HG03139 (cell line): Measurements from ENCODE around the gene PRDM13.
A peak's percentile ranks its signal among the peaks of the same experiment; 100 is the strongest.

Source experiments
- ATAC-seq: cut with Tn5 transposase; IDR thresholded peaks from one replicate; pipeline ENCODE4 v1.9.1; 2021; ENCODE audit not compliant: unreplicated experiment

PRDM13 gene

DNA sequence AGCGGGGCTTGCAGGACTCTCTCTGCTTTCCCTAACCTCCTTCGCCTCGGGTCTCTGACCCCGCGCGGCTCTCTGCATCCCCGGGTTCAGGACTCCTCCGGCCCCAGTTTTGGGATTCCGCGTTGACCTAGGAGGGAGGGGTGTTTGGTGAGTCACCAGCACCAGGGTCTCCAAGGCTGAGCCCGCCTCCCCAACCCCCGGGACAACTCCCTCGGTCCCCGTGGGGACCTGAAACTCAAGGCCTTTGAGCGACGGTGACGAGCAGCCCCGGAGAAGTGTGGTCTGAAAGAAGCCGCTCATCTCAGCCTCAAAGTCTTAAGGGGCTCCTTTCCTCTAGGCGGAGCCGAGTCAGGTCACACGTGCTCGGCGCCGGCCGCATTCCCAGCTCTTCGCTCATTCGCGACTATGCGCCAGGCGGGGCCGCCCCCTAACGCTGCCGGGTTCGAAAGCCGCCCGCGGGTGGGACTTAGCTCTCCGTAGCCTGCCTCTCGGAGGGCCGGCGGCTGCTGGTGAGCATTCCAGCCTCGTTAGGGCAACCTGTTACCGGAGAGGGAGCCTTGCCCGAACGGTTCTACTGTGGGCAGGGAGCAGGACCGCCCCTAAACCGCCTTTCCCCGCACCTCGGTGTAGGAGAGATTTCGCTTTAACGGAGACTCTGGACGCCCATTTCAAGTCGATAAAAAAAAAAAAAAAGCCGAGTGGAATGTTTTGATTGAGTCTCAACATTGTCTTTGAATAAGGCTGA, 3.0 kb upstream of the PRDM13 start:
- peak; percentile 37 for ATAC-seq

DNA sequence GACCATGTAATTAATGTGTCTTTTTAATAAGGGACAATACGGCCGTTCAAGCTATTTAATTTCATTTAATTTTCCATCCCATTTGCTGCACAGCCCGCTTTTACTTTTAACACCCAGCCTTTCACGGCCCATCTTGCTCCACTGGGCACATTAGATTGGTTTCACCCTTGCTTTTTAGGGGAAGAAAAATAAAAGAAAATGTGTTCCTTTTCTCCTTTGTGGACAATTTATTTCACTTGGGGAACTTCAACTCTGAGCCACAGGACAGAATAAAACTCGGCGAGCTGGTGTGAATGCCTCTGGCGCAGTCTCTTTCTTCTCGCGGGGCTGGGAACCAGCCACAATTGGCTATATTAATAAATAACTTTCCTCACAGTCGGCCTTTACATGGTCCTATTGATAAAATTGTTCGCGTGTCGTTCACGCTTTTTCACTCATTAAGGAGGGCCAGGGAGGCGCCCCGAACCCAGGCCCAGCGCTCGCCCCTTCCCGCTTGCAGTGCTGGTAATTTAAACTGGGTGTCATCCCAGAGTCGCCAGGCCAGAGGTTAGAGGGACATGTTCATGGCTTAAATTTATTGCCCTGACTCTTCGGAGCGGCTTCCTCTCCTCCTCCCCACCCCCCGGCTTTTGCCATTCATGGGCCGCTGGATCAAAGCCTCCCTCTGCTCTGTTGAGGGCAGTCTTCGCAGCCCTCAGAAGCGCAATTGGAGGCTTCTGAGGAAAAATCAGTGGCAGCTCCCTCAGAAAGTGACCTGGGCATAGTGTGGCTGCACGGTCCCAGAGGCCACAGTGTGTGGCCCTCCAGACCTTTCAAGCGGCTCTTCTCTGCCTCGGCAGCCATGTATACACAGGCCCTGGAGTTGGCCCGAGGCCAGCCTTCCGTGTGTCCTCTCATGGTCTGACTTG, 2.2 kb upstream of the PRDM13 start:
- ATAC-seq = no peak

DNA sequence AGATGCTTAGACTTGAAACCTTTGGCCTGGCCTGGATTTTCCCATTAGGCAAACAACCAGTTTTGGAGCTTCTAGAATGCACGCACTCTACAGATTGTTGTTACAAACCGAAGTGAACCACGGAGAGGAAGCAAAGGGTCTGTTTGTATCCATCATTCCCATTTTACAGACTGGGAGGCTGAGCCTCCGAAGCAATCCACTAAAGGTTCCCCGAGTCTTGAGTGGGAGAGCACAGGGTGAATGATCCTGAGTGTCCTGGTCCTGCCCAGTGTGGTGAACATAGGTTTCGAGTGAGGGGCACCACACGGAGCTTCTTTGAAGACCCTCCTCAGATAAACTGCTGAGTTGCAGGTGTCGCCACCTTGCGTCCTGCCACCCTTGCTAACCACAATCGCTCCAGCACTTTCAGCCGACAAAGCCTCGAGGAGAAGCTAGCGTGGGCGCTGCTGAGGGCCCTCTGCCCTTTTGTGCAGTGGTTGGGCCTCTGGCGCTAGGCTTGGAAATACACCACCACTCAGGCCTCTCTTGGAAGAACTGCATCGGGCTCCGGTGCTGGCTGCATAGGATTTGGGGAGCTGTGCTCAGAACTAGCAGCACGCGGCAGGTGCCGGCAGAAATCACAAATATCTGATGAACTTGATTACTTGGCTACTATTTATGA, 1.4 kb upstream of the PRDM13 start:
- ATAC-seq = no peak

DNA sequence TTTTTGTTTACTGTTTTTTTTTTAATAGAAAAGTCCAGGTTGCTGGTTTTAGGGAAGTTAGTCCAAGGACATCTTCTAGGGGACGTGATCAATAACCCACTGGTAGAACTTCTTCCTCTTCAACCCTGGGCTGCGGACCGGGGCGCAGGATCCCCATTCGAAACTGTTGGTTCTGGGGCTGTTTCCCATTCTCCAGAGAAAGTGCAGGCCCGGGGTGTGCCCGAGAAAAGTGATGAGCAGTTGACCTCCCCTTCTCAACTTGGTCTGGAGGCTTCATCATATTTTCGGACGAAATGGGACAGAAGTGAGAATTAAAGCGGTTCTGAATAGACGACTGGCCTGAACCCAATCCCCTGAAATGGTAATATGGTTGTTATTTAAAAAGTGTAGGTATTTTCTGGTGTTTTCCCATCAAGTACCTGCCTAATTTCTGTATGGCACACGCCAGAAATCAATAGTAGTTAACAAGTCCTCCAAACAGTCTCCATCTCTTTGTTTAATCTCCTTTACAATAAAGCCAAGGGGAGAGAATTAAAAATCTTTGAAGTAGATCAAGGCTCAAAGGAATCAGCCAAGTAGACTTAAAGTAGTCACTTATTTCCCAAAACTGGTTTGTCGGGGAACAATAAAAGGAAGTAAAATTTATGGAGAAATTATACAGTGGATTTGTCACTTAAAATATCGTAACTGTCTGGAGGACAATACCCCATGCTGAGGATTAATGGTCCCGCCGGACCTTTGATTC, 550 bp upstream of the PRDM13 start:
- no peak for ATAC-seq

DNA sequence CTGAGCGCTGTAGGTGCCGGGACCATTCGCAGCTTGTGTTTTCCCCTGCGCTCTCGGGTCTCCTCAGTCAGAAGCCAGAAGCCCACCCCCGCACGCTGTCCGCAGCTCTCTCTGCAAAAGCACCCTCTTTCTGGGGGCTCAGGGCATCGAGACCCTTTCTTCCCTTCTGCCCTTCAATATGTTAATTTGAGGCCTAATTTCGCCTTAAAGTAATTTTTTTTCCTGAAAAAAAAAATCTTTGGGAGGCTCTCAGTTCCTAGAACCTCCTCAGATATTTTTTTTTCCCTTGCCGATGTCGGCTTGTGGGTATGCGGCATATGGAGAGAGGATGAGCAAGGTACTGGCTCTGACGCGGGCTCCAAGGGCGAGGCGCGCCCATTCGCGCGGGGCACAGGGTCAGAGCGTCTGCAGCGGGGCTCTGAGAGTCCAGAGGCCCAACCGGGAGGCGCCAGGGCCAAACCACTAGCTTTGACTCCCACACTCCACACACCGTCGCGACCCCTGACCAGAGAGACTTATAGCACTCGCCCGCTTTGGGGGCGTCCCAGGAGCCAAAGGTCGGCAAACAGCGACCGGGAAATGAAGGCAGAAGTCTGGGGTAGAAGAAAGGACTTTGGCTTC, 893 bp downstream of the PRDM13 start:
- ATAC-seq = no peak

DNA sequence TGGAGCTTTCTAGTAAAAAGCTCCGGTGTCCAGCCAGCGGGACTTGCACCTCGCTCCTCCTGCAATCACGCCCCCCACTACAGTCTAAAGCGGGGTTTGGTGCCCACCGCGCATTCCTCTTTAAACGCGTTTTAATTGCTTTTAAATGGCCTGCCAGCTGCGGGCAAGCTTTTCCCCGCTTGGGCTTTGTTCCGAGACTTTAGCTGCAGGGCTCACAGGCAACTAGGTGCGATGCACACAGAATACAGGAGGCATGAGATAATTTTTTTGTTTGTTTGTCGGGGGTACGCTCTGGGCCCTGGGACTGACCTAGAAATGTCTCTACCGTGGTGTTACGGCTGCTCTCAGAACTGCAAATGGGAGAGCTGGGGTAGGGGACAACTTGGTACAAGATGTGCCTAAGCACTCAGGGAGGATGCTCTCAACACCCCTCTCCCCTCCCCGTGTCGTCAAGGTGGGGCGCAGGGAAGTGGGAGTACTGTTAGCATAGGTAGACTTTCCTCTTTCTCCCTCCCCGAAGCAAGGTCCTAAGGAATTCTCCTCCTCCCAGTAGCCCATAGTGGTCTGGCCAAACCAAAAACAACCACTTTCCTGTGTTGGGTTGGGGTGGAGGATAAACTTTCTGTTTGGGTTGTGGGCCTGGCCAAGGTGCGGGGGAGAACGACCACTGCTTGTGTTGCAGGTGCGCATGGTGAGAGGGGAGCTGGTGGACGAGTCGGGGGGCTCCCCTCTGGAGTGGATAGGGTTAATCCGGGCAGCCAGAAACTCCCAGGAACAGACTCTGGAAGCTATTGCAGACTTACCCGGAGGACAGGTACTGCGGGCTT, 1.6 kb downstream of the PRDM13 start:
- ATAC-seq = no peak

DNA sequence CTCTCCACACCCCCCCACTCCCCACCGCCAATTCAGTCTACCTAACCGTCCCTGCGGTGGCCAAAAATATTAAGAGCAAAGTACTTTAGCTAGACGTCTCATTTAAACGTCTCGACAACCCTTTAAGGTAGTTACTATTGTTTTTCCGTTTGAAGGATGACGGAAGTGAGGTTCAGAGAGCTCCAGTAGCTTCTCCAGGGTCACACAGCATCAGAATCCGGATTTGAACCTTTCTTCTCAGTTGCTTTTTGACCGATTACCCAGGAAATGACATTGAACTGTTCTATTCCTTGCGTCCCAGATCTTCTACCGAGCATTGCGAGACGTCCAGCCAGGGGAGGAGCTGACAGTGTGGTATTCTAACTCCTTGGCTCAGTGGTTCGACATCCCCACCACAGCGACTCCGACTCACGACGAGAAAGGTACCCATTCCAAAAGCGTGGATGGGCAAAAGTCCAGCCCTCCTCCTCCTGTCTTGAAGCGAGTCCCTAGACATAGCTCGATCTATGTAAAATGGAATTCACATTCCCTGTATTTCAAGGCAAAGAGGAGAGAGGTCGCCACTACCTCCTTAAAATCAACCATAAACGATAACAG, 2.4 kb downstream of the PRDM13 start:
- ATAC-seq = no peak

DNA sequence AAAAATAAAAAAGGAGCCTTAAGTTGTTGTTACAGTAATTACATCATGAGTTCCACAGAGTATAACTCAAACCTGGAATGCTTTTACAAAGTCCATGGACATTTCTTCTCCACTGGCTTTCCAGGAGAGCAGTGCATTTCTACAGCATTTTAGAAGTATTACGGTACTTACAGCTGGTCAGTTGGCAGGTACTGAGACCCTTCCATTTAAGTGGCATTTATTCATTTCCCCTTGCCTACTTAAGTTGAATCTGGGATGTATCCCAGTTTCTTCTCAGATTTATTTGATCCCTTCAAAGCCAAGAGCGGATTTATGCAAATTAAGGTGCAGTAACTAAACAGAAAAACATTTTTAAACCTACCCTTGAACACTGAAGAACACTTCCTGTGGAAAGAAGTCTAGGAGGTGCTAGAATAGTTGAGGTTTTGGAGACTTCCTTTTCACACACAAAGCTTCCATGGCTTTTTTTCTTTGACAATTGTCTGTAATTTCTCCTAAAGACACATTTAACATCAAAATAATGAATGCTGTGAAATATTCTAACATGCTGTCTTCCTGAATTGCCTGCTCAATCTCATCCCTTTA, 3.4 kb downstream of the PRDM13 start:
- ATAC-seq = no peak

DNA sequence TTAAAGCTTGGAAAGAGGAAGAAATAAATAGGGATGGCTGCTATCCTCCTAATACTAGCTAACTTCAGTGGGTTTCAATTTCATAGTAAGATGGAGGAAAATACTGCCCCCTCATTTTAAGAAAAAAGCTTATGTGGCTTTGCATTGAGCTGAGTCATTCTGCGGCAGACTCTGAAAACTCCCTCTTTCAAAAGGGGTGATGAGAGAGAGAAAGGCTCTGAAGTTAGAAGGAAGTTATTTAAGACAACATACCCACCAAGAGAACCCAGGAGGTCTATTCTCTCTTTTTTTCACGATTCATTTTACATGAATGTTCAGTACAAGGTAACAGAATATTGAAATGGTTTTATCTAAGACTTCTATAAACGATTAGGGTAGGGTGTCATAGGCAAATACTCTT, 4.5 kb downstream of the PRDM13 start:
- ATAC-seq = no peak

DNA sequence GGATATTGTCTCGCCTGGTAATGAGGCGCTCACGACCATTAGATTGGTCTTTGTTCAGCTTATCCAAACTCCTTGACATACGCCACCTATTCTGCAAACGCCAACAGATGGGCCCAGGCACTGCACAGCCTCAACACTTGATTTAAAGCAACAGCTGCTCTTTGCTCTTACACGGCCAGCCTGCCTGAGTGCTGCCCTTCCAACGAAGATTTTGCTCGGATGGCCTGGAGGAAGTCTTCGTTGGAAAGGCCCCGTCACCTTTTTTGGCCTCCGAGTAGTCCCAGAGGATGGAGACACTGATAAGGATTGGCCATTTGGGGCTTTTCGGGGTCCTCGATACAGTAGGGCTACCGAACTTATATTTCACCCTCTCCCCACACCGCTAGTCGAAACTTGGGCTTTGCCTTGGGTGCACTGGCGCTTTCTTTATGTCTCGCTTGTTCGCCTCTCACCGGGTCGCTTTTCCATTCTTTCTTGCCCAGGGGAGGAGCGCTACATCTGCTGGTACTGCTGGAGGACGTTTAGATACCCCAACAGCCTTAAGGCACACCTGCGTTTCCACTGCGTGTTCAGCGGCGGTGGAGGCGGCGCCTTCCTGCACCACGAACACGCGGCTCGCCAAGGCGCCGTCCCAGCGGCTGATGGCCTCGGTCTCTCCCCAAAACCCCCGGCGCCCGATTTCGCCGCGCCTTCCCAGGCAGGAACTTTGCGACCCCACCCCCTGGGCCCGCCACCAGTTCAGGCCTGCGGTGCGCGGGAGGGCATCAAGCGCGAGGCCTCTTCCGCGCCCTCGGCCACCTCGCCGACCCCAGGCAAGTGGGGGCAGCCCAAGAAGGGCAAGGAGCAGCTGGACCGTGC, 6.1 kb downstream of the PRDM13 start:
- ATAC-seq = peak; percentile 6

DNA sequence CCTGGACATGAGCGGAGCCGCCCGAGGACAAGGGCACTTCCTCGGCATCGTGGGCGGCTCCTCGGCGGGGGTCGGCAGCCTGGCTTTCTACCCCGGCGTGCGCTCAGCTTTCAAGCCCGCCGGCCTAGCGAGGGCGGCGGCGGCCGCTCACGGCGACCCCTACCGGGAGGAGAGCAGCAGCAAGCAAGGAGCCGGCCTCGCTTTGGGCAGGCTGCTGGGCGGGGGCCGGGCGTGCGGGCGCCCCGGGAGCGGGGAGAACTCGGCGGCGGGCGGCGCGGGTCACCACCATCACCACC, 6.7 kb downstream of the PRDM13 start:
- ATAC-seq = peak; percentile 63

DNA sequence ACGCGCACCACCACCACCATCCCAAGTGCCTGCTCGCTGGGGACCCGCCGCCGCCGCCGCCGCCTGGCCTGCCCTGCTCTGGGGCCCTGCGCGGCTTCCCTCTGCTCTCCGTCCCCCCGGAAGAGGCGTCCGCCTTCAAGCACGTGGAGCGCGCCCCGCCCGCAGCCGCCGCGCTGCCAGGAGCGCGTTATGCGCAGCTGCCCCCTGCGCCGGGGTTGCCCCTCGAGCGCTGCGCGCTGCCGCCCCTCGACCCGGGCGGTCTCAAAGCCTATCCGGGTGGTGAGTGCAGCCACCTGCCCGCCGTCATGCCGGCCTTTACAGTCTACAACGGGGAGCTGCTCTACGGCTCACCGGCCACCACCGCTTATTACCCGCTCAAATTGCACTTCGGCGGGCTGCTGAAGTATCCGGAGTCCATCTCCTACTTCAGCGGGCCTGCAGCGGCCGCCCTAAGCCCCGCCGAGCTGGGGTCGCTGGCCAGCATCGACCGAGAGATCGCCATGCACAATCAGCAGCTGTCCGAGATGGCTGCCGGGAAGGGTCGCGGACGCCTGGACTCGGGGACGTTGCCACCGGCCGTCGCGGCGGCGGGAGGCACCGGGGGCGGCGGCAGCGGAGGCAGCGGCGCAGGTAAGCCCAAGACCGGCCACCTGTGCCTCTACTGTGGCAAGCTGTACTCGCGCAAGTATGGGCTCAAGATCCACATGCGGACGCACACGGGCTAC, 7.2 kb downstream of the PRDM13 start:
- ATAC-seq = peak; percentile 50

DNA sequence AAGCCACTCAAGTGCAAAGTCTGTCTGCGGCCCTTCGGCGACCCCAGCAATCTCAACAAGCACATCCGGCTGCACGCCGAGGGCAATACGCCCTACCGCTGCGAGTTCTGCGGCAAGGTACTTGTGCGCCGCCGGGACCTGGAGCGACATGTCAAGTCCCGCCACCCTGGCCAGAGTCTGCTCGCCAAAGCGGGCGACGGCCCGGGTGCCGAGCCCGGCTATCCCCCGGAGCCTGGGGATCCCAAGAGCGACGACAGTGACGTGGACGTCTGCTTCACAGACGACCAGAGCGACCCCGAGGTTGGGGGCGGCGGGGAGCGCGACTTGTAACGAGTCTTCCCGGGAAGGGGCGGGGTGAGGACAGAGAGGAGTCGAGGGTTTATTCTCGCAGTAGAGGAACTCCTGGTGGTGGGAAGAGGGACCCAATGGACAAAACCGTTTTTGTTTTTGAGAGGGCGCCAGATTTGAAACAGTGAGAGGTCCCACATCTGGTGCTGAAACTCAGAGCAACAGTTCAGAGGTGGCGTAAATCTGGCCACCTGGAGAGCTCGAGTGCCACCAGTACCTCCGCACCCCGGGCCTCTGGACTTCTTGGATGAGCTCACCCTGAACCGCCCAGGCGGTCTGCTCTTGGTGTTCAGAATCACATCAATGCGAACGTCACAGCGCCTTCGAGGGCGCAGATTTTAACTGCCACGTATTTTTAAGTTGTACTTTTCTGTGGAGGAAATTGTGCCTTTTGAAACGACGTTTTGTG, 8.0 kb downstream of the PRDM13 start:
- ATAC-seq = no peak

DNA sequence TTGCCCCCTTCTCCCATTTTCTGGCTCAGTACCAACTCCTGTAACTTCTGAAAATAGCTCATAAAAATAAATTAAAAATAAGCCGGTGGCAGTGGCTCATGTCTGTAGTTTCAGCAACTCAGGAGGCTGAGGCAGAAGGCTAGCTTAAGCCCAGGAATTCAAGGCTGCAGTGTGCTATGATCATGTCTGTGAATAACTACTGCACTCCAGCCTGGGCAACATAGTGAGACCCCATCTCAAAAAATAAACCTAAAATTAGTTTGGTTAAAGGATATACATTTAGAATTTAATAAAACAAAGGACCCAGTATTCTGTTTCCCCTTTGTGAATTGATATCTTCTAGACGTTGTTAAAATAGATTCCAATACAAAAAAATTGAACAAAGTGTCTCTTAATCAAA, 10.5 kb downstream of the PRDM13 start:
- ATAC-seq = no peak

DNA sequence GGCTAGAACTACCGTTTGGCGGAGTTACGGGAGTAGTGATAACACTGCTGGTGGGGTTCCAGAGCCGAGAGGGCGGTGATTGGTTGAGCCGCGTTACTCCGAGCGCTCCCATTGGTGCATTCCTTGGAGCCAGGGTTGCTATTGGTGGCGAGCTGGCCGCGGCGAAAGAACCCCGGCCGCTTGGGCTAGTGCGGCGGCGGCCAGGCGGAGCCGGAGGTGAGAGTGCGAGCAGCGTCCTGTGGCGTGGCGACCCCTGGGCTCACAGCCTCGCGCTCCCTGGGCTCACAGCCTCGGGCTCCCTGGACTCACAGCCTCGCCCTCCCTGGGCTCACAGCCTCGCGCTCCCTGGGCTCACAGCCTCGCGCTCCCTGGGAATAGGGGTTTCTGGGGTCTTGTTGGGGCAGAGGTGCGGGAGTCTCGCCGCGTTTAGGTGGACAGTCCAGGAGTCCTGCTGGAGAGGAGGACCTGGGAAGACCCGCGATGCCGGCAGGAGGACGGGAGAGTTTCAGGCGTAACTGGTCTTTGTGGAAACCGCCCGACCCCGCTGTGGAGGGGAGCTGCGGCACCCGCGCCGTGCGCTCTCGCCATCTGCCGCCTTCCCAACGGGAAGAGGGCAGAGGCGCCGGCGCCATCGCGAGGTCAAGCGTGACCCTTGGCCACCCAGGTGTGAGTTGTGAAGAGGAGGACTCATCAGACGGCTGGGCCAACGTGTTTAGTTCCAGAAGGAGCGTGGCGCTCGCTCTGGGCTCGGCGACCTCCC, 12.2 kb downstream of the PRDM13 start:
- ATAC-seq = no peak

DNA sequence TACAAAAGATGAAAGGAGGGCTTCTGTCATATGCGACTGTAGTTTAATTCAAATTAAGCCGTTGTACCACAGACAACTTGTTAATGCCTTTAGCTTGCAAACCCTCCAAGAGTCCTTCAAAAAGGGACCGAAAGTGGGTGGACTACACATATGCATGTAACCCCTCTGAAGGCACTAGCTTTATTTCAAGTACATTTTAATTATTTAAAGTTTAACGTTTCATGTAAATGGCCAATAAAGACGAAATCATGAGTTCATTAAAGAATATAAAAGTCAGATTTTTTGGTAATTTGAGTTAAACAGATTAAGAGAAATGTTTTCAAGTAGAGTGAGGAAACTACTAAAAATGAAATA, 12.8 kb downstream of the PRDM13 start:
- ATAC-seq = no peak
